NCI-H187 (cell line): ENCODE measurements around the gene LENG9.

ENCODE experiments used
- DNase-seq, 2 experiments: peaks; one replicate each; lab custom pipeline; 2025; lab: John Stamatoyannopoulos, UW

Gene LENG9

GRCh38 chr19:54421521-54421920 is 42.1 kb downstream of the LENG9 start:
- no peak for DNase-seq

- DNase-seq: no peak
Measured at GRCh38 chr19:54421169-54421516, 42.4 kb downstream of the LENG9 start.

GRCh38 chr19:54420383-54421168 is 43.0 kb downstream of the LENG9 start:
- DNase-seq: no peak

DNA sequence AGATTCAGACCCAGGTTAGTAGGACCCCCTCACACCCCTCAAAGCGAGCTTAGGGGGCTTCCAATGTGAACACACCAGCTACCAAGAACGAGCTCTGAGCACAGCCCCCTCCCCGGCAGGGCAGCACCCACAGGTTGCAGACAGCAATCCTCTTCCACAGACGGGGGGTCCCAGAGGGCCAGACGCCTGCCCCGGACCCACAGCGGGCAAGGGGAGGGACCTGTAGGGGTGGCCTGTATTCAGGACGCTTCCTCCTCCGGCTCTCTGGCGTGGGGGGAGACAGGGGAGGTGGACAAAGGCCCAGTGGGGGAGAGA is 43.6 kb downstream of the LENG9 start:
- no peak for DNase-seq

DNA sequence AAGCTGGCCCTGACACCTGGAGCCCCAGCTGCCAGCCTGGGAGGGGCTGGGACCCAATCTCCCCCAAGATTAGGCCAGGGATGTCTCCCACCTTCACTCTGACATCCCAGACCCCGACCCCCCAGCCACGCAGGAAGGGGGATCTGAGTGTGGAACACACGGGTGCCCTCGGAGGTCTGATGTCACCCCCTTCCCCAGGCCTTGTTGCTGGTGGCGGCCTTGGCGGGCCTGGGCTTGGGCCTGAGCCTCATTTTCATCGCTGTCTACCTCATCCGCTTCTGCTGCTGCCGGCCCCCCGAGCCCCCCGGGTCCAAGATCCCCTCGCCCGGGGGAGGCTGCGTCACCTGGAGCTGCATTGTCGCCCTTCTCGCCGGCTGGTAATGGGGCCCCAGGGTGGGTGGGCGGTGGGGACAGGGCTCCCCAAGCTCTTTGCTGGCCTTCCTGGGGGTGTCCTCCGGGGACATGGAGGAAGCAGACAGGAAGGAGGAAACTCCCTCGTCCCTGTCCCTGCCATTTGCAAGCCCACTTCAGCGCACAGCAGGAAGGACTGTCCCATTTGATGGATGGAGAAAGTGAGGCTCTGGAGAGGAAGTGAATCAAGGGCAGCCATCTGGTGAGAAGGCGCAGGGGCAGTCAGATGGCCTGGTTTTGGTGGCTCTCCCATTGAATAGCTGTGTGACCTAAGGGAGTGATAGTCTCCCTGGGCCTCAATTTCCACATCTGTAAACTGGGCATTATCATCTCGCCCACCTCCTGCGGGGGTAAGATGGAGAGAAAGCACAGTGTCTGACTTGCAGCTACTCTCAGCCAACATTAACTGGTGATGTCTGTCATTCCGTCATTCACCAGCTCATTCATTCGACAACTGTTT is 44.4 kb downstream of the LENG9 start:
- no peak for DNase-seq

DNA sequence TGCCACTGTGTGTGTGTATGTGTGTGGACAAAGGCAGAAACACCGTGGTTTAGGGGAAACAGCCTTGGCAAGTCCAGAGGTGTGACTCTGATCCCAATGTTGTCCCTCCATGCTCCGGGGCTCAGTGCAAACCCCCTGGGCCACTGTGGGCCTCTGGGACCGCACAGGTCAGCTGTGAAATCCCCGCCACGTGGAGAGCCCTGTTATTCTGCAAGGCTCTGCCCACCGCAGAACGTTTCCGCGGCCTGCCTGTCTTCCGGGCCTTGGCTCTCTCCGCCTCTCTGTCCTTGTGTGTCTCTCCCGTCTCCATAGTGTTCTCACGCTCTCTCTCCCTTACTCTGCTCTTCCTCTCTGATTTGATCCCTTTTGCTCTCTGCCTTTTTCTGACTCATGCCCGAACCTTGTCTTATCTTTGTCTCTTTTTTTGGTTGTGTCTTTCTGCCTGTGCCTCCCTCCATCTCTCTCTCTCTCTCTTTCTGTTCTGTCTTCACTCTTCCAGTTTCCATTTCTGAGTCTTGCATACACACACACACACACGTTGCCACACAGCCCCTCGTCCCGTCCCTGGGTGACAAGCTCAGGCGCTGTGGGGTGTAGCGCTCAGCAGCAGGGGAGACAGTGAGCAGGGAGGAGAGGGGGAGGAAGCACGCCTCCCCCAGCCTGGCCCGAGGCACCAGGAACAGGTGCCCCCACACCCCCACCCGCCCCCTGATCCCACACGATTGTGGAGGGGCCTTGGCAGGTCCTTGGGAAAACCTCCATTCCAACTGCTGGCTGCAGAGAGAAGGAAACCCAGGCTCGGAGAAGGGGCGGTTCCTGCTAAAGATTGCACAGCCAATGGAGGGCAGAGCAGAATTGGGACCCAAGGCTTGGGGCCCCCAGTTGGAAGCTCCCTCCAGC is 45.3 kb downstream of the LENG9 start:
- no peak for DNase-seq

GRCh38 chr19:54416695-54417491 is 46.7 kb downstream of the LENG9 start:
- no peak for DNase-seq

DNA sequence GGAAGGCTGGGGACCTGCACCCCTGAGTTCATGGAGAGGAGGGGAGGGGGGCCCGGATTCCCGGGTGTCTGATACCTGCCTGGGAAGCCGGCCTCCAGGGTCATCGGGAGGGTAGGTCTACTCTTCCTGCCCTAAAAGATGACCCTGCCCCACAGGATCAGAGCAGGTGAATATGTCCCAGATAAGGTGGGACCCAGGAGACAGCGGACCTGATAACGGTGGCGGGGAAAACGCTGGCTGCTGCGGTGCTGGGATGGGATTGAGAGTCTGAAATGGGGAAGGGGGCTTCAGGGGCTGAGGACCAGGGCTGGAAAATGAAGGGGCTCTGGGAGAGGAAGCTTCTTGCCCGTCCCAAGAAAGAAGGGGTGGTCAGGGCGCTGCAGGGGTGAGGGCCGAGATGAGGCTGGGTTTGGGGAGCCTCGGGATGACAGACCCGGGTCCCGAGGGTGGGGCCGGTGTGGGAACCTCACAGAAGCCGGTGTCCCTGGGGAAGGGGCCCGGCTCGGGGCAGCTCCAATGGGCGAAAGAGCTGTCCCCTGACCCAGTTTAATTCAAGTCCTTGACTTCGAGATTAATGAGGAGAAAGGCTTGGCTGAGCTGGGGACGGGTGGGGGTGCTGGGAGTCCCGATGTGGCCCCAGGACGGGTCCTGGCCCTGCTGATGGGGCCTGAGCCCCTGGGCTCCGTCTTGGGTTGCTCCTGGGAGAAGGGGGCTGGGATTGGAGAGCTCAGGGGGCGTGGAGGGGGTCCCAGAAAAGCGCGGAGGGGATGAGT is 47.5 kb downstream of the LENG9 start:
- DNase-seq: no peak

- DNase-seq: no peak
Measured at GRCh38 chr19:54415208-54415900, 48.2 kb downstream of the LENG9 start, which contains the start of gene TTYH1. TSS of gene TTYH1 (plus strand) at chr19:54415464. CDS start at chr19:54415553, 89 bp downstream.

DNA sequence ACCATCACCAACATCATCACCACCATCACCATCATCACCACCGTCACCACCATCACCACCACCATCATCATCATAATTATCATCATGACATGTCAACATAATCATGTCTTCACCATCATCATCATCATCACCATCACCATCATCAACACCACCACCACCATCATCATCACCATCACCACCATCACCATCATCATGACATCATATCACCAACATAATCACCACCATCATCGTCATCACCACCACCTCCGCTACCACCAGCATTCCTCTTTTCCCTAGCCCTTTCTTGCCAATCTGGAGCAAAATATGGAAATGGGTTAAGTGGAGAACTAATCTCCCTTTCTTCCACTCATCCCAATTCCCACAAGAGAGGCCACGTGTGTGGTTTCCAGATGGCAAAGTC is 49.4 kb downstream of the LENG9 start:
- no peak for DNase-seq

- no peak for DNase-seq
Measured at GRCh38 chr19:54412877-54413276, 50.7 kb downstream of the LENG9 start.
